Esophagus squamous epithelium (tissue), 4 donors: ENCODE data around the gene DLL1.

Experiments
- CTCF ChIP-seq, 6 experiments: fragments of 450-650 bp in 4 of 6; fragments of 200-600 bp in 2 of 6; sonication (generic) in 2 of 6; IDR thresholded peaks; one replicate each; pipeline ENCODE4 v1.5.1; 2016 to 2019; ENCODE audit warnings: antibody characterized with exemption in 6 of 6, mild to moderate bottlenecking in 4 of 6, moderate library complexity in 4 of 6
- POLR2A ChIP-seq, 4 donors: fragments of 450-650 bp; IDR thresholded peaks; one replicate each; pipeline ENCODE4 v1.6.1; 2017; ENCODE audit warnings: antibody characterized with exemption in 4 of 4, mild to moderate bottlenecking in 4 of 4, moderate library complexity in 3 of 4

- TF ChIP-seq POLR2A (IDR thresholded peaks at IDR 0.05): no peak
- TF ChIP-seq CTCF (IDR thresholded peaks at IDR 0.05): no peak
Observed at GRCh38 chr6:170260686-170261085, 30.2 kb downstream of the DLL1 start.
